HK-2 (cell line): ENCODE measurements around the gene DBF4B.
"Not testable (repeated sequence)": the region's sequence is repeated elsewhere in the genome, so short reads cannot be mapped to it uniquely, and the experiment has no call there.

ENCODE experiments used
- DNase-seq: peaks from one replicate; pipeline ENCODE4 v3.0.0-alpha.2; 2018; ENCODE audit not compliant: unreplicated experiment

The DBF4B gene

DNA sequence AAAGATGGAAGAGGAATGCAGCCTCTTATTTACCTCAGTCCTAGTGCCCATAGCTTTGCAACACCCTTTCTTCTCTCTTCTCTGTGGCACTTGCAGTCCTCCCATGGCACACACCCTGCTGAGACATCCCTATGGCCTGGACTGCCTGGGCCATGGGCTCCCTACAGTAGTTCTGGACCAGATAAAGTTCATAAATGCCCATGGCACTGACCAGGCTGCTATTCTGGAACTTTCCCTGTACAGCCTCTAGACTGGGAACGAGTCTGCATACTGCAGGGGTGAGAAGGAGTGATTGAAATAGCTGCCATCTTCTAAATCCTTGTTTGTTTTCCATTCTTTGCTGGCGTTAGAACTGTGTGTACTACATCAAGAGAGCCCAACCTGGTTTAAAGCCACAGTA, 25.8 kb downstream of the DBF4B start:
- no peak for DNase-seq

DNA sequence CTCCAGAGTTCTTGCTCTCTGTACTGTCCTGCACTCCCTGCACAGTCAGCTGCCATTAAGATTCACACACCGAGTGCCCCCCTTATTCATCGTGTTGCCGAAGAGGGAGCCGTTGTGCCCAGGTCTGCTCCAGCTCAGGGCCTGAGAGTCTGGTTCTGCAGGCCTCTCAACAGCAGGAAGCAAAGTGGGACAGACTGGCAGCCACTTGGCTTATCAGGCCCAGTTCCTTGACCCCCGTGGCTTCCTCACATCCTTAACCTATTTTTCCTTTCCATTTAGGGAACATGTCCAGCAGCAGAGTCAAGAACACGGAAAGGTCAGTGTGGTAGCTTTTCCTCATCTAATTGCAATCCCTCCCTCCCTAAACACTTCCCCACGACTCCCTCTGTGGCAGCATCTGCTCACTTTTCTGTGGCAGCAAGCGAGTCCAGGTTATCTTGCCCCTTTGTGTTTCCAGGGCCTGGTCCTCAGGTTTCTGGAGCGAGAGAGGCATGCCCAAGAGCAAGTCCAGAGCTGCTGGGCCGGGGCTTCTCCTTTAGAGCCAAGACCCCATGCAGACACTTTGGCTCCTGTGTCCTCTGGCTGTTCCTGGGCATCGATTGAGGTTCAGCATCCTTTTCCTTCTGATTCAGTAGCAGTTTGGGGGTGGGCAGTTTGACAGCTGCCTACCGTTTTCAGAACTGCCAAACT, 28.2 kb downstream of the DBF4B start:
- DNase-seq, result no peak

DNA sequence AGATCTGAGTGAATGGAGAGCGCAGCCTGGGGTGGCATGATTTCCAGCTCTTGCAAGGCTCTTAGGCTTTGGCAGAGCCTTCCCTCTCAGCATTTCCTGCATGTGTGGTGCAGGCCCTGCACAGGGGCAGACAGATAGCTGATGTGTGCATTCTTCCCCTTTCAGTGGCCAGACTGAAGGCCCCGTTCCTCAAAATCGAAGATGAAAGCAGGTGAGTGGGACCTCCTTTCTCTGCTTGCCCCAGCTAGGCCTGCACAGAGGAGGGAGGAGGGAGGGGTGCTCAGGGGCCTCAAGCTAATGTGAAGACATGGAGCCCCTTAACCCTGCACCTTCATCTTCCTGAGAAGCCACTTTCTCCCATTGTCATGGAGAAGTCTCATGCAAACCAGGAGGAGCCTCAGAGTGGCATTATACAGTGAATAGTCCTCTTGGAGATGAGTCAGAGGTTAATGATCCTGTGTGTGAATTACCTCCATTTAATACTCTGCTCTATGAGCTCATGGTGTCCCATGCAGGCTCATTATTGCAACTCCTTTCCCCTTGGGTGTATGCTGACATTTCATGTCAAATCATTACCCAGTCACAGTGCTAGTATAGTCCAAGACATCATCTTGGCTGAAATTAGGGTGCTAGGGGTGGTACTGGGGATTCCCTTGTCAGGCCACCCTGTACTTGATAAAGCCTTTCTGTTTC, 29.9 kb downstream of the DBF4B start:
- no peak for DNase-seq

DNA sequence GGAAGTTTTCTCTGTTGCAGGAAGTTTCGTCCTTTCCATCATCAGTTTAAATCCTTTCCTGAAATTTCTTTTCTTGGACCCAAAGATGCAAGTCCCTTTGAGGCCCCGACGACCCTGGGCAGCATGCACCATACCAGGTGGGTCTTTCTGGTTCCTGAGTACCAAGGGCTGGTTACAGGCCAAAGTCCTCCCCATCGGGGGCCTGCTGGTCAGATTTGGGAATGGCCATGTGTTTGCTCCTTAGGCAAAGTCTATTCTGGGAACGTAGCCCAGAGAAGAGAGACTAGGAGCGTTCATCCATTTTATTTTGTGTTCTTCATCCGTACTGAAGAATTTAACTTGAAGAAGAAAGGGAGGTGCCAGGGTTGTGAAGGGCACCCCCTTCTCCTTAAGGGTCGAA, 32.9 kb downstream of the DBF4B start:
- DNase-seq, result no peak

DNA sequence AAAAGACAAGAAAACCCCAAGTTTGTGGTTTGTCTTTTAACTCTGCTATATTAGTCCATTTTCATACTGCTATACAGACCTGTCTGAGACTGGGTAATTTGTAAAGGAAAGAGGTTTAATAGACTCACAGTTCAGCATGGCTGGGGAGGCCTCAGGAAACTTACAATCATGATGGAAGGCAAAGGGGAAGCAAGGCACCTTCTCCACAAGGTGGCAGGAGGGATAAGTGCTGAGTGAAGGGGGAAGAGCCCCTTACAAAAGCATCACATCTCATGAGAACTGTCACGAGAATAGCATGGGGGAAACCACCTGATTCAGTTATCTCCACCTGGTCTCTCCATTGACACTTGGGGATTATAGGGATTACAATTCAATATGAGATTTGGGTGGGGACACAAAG, 36.8 kb downstream of the DBF4B start:
- DNase-seq, result no peak

DNA sequence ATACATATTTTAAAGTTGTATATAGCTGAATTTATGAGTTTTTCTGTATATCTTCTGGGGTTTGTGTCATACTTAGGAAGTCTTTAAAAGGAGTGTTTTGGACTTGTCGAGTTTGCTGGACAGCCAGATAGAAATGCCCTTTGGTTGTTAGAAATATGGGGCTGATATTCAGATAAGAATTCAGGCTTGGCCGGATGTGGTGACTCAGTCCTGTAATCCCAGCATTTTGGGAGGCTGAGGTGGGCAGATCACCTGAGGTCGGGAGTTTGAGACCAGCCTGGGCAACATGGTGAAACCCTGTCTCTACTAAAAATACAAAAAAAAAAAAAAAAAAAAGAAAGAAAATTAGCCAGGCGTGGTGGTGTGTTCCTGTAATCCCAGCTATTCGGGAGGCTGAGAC, 37.3 kb downstream of the DBF4B start:
- not testable (repeated sequence) for DNase-seq

DNA sequence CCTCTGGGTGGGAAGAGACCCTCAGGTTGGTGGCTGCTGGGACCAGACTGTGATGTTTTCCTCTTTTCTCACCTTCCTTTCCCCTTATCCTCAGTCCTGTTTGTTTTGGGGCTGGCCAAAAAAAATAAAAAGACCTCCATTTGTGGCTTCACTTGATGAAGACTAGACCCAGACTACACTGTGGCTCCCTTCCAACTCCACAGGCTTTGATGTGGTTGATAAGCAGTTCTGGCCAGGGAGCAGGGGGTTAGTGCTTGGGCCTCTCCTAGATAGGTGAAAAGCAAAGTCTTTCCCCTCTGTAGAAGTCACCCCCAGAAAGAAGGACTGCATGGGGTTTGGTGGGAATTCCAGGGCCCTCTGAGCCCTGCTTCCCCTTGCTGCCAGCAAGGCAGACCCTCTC, 39.1 kb downstream of the DBF4B start:
- DNase-seq, result no peak

DNA sequence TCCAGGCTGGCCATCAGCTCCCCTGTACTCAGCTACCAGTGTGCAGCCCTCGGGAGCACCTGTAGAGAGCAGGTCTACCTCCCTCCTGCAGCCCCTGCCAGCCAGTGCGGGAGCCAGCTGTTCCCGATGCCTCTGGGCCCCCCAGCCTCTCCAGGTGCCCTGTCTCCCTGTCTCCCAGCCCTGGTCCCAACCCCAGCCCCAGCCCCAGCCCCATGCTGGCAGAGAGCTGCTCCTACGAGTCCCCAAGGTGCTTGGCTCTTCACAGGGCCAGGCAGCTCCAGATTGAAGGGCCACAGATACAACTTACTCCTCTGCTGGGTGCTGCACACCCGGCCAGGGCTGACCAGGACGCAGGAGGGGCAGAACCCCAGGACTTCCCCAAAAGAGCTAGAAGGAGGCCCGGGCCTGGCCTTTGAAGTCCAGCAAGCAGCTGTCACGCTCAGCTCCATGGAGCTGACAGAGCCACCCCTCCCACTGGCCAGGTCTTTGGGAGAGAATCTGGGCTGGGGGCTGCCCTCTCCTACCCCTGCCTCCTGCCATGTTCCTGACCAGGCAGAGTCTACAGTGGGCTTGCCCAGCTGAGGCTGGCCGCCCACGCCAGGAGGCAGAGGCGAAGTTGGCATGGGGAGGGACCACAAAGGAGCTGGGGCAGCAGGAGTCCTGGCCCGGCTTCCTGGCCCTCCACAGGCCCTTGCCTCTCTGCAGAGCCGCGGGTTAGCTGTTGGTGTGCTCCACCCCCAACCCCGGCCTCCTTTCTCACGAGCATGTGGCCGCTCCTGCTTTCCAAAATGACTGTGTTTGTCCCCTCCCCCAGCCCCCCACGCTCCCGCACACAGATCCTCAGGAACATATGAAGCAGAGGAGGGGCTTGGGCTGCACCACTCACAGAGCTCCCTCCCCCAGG, 40.9 kb downstream of the DBF4B start:
- no peak for DNase-seq

DNA sequence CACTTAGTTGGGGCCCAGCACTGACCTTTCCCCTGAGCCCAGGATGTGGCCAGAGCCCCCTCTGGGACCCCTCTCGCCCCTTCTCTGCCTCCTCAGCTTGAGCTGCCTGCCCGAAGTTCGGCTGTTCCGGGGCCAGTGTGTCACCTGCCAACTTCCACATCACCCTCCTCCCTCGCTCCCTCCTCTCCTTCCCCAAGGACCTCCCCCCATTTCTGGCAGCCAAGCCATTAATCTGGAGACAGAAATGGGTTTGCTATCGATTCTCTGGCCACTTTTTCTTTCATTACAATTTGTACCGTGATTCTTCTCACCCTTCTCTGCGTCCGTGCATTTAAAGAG, 41.5 kb downstream of the DBF4B start:
- no peak for DNase-seq

DNA sequence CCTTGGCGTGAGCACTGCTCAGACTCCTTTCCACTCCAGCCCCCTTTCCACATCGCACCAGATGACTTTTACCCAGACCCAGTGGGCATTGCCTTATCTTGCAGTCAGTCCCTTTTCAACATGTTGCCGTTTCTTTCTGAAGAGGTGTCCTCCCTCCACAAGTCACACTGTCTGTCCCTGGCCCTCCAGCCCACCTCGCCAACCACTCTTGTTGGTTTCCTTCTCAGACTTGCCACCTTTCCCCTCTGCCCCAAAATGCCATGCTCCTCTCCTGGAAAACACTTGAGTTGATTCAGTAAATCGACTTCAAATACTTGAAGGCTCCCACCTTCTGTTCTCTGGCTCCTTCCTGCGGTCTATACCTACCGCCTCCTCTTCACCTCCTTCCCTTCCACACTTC, 42.9 kb downstream of the DBF4B start:
- DNase-seq, result no peak

DNA sequence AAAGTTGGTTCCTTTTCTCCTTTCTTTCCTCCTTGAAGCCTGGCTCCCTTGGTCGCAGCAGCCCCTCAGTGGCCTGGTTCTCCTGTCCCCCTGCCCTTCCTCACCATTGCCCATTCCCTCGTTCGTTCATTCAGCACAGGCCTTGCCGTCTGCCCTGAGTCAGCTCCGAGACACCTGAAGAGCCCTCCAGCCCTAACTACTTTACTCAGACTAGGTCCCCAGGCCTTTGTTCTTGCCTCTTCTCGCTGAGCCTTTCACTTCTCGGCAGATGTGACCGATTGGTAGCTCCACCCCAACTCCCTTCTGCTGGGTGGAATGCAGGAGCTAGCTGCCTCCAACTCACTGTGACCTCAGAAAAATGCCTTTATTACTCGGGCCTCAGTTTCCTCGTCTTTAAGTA, 43.3 kb downstream of the DBF4B start:
- DNase-seq, result no peak

DNA sequence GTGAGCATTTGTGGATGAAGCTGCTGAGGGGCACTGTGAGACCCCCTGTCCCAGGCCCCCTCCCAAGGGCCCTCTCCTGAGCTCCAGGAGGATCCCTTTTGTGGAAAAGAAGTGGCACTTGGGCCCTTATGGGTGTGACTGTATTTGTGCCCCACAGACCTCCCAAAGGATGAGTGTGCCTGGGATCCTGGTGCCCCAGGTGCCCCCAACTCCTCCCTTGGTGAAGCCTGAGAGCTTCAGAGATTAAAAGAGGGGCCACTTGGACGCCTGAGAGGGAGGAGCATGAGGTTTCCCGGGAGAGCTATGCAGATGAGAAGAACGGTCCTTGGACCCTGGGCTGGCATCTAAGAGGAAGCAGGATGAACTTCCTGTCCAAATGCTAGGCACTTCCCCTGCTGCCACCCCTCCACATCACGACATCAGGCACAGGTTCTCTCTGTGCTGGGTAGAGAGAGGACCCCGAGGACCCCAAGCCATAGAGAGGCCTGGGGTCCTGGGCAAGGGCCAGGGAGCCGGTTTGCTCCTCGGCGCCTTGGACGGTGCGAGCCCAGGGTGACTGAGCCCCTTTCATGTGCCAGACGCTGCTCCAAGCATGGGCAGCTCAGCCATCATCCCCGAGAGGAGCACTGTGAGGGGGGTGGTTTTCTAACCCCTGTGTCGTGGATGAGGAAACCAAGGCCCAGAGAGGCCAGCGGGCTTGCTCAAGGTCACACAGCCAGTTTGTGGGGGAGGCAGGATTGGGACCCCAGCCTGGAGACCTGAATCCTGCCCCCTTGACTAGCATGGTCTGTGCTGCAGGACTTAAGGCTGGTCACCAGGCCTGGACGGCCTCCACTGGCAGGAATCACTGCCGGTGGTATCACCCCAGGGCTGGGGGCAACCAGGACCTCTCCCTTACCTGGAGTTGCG, 44.7 kb downstream of the DBF4B start:
- no peak for DNase-seq

DNA sequence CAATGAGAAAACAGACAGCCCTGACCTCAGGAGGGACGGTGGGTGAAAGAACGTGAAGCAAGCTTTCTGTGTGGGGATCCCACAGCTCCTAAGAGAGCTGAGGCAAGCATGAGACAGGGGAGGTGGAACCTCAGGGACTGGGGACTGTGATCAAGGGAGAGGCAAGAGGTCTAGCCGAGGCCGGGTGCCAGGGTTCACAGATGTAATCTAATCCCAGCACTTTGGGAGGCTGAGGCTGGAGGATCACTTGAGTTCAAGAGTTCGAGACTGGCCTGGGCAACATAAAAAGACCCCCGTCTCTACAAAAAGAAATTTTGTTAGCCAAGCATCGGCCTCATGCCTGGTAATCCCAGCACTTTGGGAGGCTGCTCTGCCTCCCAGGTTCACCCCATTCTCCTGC, 45.8 kb downstream of the DBF4B start:
- DNase-seq, result no peak

DNA sequence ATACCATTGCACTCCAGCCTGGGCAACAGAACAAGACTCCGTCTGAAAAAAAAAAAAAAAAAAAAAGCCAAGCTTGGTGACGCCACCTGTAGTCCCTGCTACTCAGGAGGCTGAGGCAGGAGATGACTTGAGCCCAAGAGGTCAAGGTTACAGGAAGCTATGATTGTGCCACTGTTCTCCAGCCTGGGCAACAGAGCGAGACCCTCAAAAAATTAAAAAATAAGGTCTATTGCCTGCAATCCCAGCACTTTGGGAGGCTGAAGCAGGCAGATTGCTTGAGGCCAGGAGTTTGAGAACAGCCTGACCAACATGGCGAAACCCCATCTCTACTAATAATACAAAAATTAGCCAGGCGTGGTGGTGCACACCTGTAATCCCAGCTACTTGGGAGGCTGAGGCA, 46.7 kb downstream of the DBF4B start:
- not testable (repeated sequence) for DNase-seq

DNA sequence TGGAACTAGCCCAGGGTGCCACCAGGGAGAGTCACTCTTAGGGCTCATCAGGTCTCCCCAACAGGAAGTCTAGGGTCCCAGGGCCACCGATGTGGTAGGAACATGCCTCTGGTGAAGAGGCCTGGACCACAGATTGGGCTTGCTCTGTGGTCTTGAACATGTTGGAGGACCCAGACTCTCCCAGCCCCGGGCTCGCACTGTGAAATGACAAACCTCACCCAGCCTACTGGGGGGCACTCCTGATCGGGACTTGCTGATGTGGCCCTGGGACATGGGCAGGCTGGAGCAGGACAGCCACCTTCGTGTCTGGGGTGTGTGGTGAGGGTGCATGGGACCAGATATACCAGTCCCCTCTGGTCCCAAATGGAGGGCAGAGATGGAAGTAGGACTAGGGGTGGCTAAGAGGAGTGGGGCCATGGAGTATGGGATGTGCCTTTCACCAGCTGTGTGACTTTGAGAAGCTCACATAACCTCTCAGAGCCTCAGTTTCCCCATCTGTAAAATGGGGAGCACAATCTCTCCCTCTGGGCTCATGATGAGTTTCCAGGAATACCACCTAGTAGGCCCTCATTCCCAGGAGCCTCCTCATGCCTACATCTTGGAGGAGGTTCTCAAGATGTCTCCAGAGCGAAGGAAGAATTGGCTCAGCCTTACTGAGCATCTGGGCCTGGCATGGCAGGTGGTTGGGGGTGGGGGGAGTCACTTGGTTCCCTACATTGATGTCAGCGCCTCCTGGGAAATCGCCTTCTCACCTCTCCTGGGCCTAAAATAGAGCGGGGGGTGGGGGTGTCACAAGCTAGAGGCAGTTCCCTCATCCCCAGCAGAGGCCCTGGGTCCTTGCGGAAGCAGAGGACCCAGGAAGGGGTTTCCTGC, 48.8 kb downstream of the DBF4B start:
- no peak for DNase-seq

DNA sequence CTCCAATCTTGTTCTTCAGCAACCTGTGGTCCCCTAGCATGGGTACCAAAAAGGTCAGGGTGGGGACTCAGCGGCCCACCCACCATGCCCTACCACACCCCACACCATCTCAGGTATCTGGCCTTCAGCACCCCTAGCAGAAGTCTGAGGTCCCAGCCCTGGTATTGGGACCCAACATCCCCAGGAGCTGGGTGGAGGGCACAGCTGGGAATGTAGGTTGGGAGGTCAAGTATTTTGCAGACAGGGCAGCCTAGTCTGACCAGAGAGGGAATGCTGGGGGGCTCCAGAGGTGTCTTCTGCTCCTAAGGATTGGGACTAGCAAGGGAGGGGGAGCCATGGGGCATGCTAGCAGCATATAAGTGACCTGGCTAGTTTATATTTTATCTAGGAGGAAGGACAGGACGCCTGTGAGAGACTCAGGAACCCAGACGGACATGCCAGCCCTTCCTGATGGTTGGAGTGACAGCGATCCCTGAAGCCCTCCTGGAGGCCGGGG, 49.5 kb downstream of the DBF4B start:
- no peak for DNase-seq

DNA sequence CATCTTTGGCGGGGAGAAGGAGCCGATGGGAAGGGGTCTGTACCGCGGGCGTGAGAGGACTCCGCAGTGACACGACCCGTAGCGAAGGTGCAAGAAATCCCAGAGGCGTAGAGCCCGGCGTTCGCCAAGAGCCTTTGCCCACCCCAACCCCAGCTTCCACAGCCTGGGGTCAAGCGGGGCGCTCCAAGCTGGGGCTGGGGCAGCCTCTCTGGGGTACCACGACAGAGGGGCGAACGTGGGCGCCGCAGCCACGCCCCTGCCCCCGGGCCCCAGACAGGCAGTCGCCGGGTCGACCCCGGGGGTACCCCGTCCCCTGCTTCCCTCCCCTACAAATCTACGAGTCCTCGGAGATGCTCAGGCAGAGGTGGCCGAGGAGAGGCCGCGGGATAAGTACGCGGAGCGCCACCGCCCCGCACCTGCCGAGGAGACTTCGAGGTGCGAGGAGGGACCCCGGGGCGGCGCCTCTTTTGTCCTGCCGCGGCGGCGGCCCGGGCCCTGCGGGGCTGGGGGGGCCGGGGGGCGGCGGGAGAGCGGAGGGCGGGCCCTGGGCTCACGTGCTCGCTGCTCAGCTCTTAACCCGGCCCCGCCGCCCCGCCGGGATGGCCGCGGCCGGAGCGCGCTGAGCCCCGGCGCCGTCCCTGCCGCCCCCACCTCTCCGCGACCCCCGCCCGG, 50.1 kb downstream of the DBF4B start, which contains the start of gene ADAM11:
TSS of gene ADAM11 (plus strand) at position 575 of the 672 bp plus-strand sequence. CDS start 212 bp downstream, outside the sequence.
- DNase-seq, result no peak

DNA sequence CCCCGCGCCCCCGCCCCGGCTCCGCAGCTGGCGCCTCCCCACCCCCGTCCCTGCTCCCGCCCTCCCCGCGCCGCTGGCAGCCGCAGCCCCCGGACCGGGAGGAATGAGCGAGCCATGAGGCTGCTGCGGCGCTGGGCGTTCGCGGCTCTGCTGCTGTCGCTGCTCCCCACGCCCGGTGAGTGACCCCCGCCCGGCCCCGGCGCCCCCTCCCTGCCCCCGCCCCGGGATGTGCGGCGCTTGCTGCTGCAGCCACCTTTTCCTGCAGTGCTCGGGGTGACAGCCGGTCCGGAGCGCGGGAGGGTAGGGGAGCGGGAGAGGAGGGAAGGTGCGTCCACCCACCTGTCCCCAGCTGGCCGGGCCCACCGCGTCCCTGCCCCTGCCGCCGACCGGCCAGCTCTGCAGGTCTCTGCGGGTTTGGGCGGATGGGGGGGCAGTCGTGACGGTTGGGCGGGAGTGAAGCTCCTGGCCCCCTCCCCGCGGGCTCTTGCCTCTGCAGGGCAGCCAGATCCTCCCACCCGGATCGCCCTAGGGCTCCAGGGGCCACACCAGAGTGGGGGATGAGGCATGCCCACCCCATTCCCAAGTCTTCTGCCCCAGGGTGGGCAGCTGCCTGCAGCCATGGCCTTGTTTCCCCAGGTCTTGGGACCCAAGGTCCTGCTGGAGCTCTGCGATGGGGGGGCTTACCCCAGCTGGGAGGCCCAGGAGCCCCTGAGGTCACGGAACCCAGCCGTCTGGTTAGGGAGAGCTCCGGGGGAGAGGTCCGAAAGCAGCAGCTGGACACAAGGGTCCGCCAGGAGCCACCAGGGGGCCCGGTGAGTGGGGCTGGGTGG, 50.8 kb downstream of the DBF4B start:
- no peak for DNase-seq

DNA sequence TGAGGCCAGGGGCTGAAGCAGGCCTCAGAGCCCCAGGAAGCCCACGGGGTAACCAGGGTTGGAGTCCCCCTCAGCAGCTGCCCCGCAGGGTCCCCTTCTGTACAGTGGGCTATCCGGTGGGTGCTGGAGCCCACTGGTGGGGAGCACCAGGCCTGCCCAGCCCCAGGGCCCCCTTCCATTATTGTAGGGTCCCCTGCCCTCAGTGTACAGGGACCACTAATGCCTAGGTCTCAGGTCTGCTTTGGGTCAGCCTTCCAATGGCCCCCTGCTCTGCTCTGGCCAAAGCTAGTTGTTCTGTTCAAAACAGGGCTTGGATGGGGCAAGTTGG, 51.4 kb downstream of the DBF4B start:
- no peak for DNase-seq
